H1 (cell line): ENCODE data around the gene CELF2.

ENCODE experiments used
- CREB1 ChIP-seq: IDR thresholded peaks from 2 replicates; pipeline ENCODE4 v1.6.1; 2012; ENCODE audit warnings: inconsistent platforms
- RNF2 ChIP-seq: fragments of 200-900, 300-1000 bp; sonication (generic); IDR thresholded peaks from 2 replicates; pipeline ENCODE4 v1.7.1; 2016; ENCODE audit warnings: borderline replicate concordance, low read depth, mild to moderate bottlenecking, antibody characterized with exemption, low read length; ENCODE audit not compliant: poor library complexity, severe bottlenecking; ENCODE audit errors: missing control alignments
- TF ChIP-seq, protein P1 (sequence below), 3 experiments: IDR thresholded peaks; 1 replicate in 2 of 3; 2 replicates in 1 of 3; pipeline versions ENCODE4 v1.5.1 to v1.6.1; 2011; ENCODE audit warnings: low read length in 3 of 3, mild to moderate bottlenecking in 3 of 3, inconsistent platforms in 2 of 3, low read depth in 1 of 3, moderate library complexity in 1 of 3; ENCODE audit not compliant: insufficient read depth in 1 of 3; ENCODE audit errors: control extremely low read depth in 1 of 3

GRCh38 chr10:11163780-11164550 is 146.3 kb downstream of the CELF2 start:
- TF ChIP-seq, protein P1, sequence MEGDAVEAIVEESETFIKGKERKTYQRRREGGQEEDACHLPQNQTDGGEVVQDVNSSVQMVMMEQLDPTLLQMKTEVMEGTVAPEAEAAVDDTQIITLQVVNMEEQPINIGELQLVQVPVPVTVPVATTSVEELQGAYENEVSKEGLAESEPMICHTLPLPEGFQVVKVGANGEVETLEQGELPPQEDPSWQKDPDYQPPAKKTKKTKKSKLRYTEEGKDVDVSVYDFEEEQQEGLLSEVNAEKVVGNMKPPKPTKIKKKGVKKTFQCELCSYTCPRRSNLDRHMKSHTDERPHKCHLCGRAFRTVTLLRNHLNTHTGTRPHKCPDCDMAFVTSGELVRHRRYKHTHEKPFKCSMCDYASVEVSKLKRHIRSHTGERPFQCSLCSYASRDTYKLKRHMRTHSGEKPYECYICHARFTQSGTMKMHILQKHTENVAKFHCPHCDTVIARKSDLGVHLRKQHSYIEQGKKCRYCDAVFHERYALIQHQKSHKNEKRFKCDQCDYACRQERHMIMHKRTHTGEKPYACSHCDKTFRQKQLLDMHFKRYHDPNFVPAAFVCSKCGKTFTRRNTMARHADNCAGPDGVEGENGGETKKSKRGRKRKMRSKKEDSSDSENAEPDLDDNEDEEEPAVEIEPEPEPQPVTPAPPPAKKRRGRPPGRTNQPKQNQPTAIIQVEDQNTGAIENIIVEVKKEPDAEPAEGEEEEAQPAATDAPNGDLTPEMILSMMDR (IDR thresholded peaks at IDR 0.05; ENCODE audit: control extremely low read depth in 1 of 3, insufficient read depth in 1 of 3, low read depth in 1 of 3, low read length in 3 of 3), result no peak
- TF ChIP-seq RNF2, result no peak
- TF ChIP-seq CREB1, result no peak
